Motor neuron (in vitro differentiated cells): Measurements from ENCODE around the gene GRM1. TPM values are rescaled to one million over a fixed set of nuclear protein-coding genes. Genes with fewer than 3 reads are reported as not detected.
"Not testable (repeated sequence)": the region's sequence is repeated elsewhere in the genome, so short reads cannot be mapped to it uniquely, and the experiment has no call there.

Experiments used
- ATAC-seq, 8 experiments: fragments of 200-7000 bp; cut with Tn5 transposase; replicated peaks in 6 of 8; 2 replicates each; pipeline ENCODE4 v1.8.0; 2021; ENCODE audit warnings: mild to moderate bottlenecking in 8 of 8, moderate library complexity in 8 of 8
- H3K27ac ChIP-seq, 2 donors: fragments of 250-450 bp; sonication (Bioruptor Pico); 2 replicates each; pipeline ENCODE4 v1.9.0; 2021; ENCODE audit warnings: antibody characterized with exemption in 2 of 2, mild to moderate bottlenecking in 2 of 2, moderate library complexity in 1 of 2
- H3K4me1 ChIP-seq, 2 donors: fragments of 250-450 bp; sonication (Bioruptor Pico); replicated peaks in 1 of 2; 2 replicates each; pipeline ENCODE4 v1.6.1; 2021; ENCODE audit warnings: antibody characterized with exemption in 2 of 2, mild to moderate bottlenecking in 2 of 2, moderate library complexity in 1 of 2
- H3K4me3 ChIP-seq, 5 donors: fragments of 250-450 bp; sonication (Bioruptor Pico); 2 replicates each; pipeline ENCODE4 v1.9.0; 2021; ENCODE audit warnings: antibody characterized with exemption in 5 of 5, mild to moderate bottlenecking in 5 of 5, moderate library complexity in 4 of 5
- WGBS, 10 experiments: fragments of 450-650 bp; shearing (Covaris generic); methylation state at CpG; one replicate each; pipeline ENCODE4 v1.0.0; 2022; 5-methylcytosine and 5-hydroxymethylcytosine counted together
- in situ Hi-C, 9 experiments: fragments of 400-800 bp; cut with MboI; loops; one replicate each; pipeline ENCODE4 v1.15.0; 2021; ENCODE audit warnings: low sequenced_read_pairs in 9 of 9, low pct_unique_long_range_greater_than_20kb in 2 of 9; ENCODE audit not compliant: unreplicated experiment in 9 of 9
- total RNA-seq, 8 experiments: library from RNA; unstranded; fragments of 300-600 nt; gene quantifications; 2 replicates each; pipeline versions ENCODE4 v1.2.3 to v1.2.4, GENCODE V29; 2022

Gene GRM1
- total RNA-seq, 8 experiments from 2014 or later = 0.18 to 1.00 (median 0.45) TPM

DNA sequence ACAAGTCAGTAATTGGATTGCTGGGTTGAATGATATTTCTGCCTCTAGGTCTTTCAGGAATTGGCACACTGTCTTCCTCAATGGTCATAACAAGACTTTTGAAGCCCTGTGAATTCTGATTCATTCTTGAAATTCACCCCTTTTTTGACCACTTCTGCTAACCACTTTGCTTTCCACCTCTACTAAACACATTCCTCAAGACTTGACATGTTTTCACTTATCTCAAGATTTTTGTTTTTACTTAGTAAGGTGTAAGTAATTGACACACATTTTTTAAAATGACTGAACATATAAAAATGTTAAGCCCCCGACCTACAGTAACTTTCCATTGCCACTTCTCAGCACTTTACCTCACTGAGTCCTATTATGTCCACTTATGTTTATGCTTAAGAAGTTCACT is 239.1 kb downstream of the GRM1 start:
- ATAC-seq = no peak
- in situ Hi-C loops = no loop called here
- Histone ChIP-seq H3K4me1 (no peaks in the 10 kb centered on the region), H3K27ac (no peak overlapping the region), H3K4me3 (no peak overlapping the region)
- 0 to 100% (median 85%) methylated on average over 1 of the region's 1 CpG; no CpG with 5 or more reads in 3 of the 10 experiments for WGBS, 10 experiments

DNA sequence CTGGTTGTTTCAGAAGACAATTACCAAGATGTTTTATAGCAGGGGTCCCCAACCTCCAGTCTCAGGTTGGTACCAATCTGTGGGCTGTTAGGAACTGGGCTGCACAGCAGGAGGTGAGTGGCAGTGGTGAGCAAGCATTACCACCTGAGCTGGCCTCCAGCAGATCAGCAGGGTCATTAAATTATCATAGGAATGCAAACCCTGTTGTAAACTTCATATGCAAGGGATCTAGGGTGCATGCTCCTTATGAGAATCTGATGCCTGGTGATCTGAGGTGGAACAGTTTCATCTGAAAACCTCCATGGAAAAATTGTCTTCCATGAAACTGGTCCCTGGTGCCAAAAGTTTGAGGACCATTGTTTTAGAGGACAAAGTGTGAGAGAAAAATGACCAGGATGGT is 240.6 kb downstream of the GRM1 start:
- no peak overlapping the region for H3K27ac ChIP-seq
- in situ Hi-C loops = no loop called here
- ATAC-seq = peak in 1 of 8 experiments; percentile 17
- H3K4me3 ChIP-seq = no peak overlapping the region
- no peaks in the 10 kb centered on the region for H3K4me1 ChIP-seq

DNA sequence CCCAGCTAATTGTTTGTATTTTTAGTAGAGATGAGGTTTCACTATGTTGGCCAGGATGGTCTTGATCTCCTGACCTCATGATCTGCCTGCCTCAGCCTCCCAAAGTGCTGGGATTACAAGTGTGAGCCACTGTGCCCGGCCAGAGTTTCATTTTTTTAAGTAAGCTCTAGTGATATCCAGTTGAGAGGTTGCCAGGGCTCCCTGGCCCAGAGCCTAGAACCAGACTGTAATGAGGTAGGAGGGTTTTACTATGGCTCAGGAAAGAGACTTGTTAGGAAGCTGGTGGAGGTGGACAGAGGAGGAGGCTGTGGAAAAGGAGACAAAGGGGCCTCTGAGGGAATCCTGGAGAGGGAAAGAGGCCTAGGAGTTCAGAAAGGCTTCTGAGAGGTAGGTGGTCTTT is 242.3 kb downstream of the GRM1 start:
- 20 to 83% (median 70%) methylated on average over 1 of the region's 1 CpG; no CpG with 5 or more reads in 6 of the 10 experiments for WGBS, 10 experiments
- H3K4me3 ChIP-seq, H3K27ac ChIP-seq, in situ Hi-C loops, H3K4me1 ChIP-seq: not testable (repeated sequence)
- ATAC-seq = peak in 2 of 8 experiments; percentile 20 to 85

DNA sequence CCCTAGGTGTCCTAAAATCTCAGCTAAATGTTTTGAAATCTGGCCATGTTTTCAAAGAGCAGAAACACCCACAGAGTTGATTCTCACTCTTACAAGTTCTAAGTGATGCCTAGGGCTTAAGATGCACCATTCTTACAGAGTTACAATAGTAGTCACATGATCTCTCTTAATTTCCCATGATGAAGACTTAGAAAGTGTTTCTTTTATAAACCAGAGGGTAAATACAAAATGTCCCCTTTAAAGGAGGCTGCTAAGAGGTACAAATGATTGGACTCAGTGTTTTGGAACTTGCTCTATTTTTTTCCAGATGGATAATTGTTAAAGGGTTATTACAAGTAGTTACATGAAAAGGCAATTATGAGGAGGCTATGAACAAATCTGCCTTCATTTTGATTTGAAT is 244.6 kb downstream of the GRM1 start:
- ATAC-seq = no peak
- no peak overlapping the region for H3K27ac ChIP-seq
- H3K4me3 ChIP-seq = no peak overlapping the region
- in situ Hi-C loops = no loop called here
- no peaks in the 10 kb centered on the region for H3K4me1 ChIP-seq

DNA sequence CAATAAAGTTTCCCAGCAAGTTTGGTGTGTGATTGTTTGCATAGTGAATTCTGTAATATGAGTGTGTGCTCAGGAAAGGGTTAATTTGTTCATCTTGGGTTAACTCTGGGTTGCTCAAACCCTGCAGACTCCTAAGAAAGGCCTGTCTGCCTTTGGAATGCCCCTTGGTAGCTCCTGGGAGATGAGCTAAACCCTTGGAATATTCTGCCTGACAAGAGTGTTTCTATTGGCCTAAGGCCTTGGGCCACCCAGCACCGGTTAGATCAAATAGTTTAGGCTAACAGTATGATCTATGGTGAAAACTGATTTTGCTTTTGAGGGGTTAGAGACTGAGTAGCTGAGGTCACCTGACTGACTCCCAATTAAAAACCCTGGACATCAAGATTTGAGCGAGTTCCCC is 248.3 kb downstream of the GRM1 start:
- in situ Hi-C loops = no loop called here
- WGBS, 10 experiments = 43 to 86% (median 69%) methylated on average over 1 to 2 of the region's 2 CpGs; no CpG with 5 or more reads in 4 of the 10 experiments
- Histone ChIP-seq H3K4me3 (no peak overlapping the region), H3K27ac (no peak overlapping the region), H3K4me1 (peaks cover 0 to 14% of the 10 kb centered on the region in 2 donors)
- ATAC-seq = peak in 1 of 8 experiments; percentile 57

DNA sequence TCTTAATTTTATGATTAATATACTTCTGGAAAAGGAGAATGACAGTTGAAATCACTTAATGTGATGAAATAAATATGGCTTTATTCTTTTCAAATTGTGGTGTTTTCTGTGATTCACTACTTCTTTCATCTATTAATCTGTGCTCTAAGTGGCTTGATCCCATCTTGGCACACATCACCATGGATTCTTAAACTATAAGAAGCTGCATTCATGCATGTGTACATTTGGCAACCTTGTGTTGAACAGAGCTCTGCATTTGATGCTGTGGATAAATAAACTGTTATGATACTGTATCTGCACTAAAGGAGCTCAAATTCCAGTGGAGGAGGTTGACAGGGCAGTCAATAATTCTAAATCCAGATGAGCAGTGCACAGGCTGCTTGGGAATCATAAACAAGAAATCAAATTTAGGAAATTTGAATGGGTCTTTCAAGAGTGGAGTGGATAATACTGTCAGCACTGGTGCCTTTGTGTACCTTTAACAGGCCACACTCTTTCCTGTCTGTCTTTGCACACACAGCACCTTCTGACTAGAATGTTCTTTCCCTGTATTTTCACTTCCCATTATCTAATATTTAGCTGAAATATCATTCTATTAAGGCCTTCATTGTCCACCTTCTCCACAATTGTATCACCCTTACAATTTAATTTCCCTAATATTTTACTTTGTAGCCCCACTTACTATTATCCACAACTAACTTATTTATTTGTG is 252.9 kb downstream of the GRM1 start:
- peak in 1 of 8 experiments; percentile 24 for ATAC-seq
- in situ Hi-C loops = no loop called here
- Histone ChIP-seq H3K27ac (no peak overlapping the region), H3K4me3 (no peak overlapping the region), H3K4me1 (peaks cover 0 to 14% of the 10 kb centered on the region in 2 donors)

DNA sequence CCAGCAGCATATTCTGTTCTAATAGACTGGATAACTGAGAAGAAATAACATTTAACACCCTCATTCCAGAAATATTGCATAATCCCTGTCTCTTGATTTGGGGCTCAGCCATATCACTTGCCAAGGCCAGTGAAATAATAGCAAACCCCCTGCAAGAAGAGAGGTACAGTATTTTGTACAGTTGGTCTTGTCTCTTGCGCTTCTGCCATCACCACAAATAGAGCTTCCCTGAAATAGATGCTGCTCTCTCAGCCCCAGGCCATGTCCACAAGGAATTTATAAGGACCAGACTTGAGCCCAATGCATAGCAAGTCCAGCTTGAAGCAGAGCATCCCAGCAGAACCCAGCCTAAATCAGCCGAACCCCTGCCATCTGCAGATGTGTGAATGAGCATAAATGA is 254.0 kb downstream of the GRM1 start:
- in situ Hi-C loops = no loop called here
- WGBS, 10 experiments = 86 to 100% (median 94%) methylated on average over 1 to 2 of the region's 2 CpGs; no CpG with 5 or more reads in 7 of the 10 experiments
- no peak overlapping the region for H3K27ac ChIP-seq
- peaks cover 0 to 14% of the 10 kb centered on the region in 2 donors for H3K4me1 ChIP-seq
- H3K4me3 ChIP-seq = no peak overlapping the region
- ATAC-seq = no peak

DNA sequence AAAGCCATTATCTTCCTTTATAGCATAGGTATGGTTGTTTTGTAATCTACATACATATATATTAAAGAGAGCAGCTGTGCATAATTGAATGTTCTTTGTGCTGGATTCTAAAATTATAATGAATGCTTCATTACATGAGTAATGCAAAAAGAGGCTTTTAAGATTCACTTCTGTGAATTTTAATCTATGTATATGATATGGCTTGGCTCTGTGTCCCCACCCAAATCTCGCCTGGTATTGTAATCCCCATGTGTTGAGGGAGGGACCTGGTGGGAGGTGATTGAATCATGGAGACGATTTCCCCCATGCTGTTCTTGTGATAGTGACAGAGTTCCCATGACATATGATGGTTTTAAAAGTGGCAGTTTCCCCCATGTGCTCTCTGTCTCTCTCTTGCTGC is 255.4 kb downstream of the GRM1 start:
- in situ Hi-C loops = no loop called here
- ATAC-seq = peak in 2 of 8 experiments; percentile 63 to 72
- H3K27ac ChIP-seq = no peak overlapping the region
- H3K4me1 ChIP-seq = peaks cover 0 to 12% of the 10 kb centered on the region in 2 donors
- H3K4me3 ChIP-seq = no peak overlapping the region
- 0 to 92% (median 20%) methylated on average over 1 to 2 of the region's 2 CpGs; no CpG with 5 or more reads in 3 of the 10 experiments for WGBS, 10 experiments

DNA sequence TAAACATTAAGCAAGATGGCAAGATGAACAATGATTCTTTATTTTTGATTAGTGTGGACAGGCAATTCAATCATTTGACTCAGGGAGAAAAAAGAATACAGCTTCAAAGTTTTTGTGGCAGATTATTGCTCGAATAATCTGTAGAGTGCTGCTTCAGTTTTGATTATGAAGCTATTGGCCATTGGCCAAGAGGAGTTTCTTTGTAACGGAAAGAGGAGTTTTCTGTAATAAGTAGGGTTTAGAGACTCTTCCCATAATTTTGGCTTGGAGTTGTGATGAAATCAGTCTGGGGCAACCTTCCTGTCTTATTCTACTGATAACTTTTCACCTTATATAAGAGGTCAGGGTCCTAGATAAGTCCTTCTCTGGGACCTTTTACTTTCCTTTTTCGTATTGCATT is 258.1 kb downstream of the GRM1 start:
- no peak for ATAC-seq
- in situ Hi-C loops = no loop called here
- no peak overlapping the region for H3K27ac ChIP-seq
- 30 to 94% (median 77%) methylated on average over 1 to 3 of the region's 3 CpGs for WGBS, 10 experiments
- H3K4me1 ChIP-seq = no peaks in the 10 kb centered on the region
- H3K4me3 ChIP-seq = no peak overlapping the region

DNA sequence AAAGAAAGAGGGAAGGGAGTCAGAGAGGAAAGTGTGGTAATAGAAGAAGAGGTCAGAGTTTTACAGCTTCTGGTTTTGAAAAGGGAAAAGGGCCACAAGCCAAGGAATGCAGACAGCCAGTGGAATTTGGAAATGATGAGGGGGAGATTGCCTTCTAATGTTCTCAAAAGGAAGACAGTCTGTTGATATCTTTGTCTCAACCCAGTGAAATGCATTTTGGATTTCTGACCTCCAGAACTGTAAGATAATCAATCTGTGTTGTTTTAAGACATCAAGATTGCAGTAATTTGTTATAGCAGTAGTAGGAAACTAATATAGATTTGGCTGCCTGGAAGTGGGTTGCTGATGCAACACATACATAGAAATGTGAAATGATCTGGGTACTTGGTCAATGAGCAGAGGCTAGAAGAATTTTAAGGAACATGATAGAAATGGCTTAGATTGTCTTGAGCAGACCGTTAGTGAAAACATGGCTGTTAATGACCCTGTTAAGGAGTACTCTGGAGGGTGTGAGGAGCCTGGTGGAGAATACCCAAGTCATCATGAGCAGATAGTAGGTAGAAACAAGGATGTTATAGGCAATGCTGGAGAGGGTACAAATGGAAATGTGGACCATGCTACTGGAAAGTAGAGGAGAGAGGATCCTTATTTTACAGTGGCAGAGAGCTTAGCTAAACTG is 259.0 kb downstream of the GRM1 start:
- no peak overlapping the region for H3K4me3 ChIP-seq
- in situ Hi-C loops = no loop called here
- no peaks in the 10 kb centered on the region for H3K4me1 ChIP-seq
- no peak for ATAC-seq
- no peak overlapping the region for H3K27ac ChIP-seq
- 17 to 100% (median 73%) methylated on average over 1 of the region's 1 CpG; no CpG with 5 or more reads in 4 of the 10 experiments for WGBS, 10 experiments

DNA sequence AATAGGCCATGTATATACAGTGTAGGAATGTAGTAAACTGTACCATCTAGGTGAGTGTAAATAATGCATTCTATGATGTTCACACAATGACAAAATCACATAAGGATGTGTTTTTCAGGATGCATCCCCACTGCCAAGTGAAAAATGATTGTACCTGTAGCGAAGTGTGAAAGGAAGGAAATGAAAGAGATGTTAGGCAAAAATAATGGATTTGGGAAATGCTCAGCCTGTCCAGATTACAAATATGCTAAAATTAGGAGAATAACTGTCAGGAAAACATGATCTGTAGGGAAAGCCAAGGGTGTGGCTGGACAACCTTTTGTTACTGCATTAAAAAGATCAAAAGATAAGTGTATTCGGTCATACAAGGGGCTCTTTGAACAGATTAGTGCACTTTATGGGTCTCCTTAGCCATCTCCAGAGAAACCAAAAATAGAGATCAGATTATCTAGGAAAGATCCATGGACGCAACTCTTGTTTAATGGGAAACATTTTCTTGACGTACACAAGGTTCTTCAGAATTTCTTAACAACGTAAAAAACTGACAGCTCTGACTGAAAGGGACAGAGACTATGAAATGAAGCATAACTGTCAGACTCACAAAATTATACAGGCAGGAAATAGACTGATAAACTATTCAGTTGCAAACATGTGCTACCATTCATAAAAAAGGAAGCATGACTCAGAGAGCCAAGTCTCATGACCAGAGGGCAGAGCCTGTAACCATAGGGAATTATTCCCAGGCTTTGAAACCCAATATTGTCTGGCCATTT is 261.1 kb downstream of the GRM1 start:
- Histone ChIP-seq H3K27ac (no peak overlapping the region), H3K4me3 (no peak overlapping the region), H3K4me1 (no peaks in the 10 kb centered on the region)
- peak; percentile 42 to 100 (median 94) for ATAC-seq
- WGBS, 10 experiments = 34 to 100% (median 89%) methylated on average over 2 to 5 of the region's 5 CpGs; no CpG with 5 or more reads in 1 of the 10 experiments
- in situ Hi-C loops = no loop called here

DNA sequence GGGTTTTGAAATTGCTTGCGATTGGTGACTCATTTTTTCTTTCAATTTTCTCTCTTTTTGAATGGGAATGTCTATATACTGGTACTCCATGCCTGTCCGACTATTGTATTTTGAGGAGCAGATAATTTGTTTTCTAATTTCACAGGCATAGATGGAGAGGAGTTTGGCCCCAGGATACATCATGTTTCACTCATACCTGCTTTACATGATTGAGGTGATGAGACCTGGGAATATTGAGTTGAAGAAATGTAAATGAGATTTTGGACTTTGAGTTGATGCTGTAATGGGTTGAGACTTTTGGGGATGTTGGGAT is 261.7 kb downstream of the GRM1 start:
- ATAC-seq = no peak
- WGBS, 10 experiments = 0 to 100% (median 85%) methylated on average over 1 to 2 of the region's 2 CpGs; no CpG with 5 or more reads in 1 of the 10 experiments
- Histone ChIP-seq H3K4me1 (no peaks in the 10 kb centered on the region), H3K4me3 (no peak overlapping the region), H3K27ac (no peak overlapping the region)
- in situ Hi-C loops = no loop called here

DNA sequence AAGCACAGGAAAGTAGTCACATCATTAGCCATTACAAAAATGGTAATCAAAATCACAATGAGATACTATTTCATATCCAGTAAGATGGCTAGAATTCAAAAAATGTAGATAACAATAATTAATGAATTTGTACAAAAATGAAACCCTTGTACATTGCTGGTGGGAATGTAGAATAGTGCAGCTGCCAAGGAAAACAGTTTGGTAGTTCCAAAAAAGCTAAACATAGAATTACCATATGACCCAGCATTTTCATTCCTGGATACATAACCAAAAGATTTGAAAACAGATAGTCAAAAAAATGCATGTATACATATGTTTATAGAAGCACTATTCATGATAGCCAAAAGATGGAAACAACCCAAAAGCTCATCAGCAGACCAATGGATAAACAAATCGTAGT is 263.6 kb downstream of the GRM1 start:
- in situ Hi-C loops = no loop called here
- Histone ChIP-seq H3K27ac (no peak overlapping the region), H3K4me3 (no peak overlapping the region), H3K4me1 (no peaks in the 10 kb centered on the region)
- 82 to 100% (median 100%) methylated on average over 1 of the region's 1 CpG; no CpG with 5 or more reads in 1 of the 10 experiments for WGBS, 10 experiments
- no peak for ATAC-seq
